Choroid plexus epithelial cell (primary cell): ENCODE results near the gene ASMT.
A peak's percentile ranks its signal among the peaks of the same experiment; 100 is the strongest.
"Not testable (repeated sequence)": the region's sequence is repeated elsewhere in the genome, so short reads cannot be mapped to it uniquely, and the experiment has no call there.

Experiments used
- DNase-seq: peaks from one replicate; pipeline ENCODE4 v3.0.0-alpha.2; 2010; ENCODE audit warnings: low read depth
- H3K4me3 ChIP-seq: 2 replicates; pipeline ENCODE4 v1.5.1; 2011; ENCODE audit warnings: low read depth, mild to moderate bottlenecking, control low read depth, low read length, moderate library complexity
- TF ChIP-seq, protein P1 (sequence below): conservative IDR thresholded peaks from 2 replicates; pipeline ENCODE4 v1.5.1; 2011; ENCODE audit warnings: low read depth, mild to moderate bottlenecking, control low read depth, inconsistent platforms, low read length, moderate library complexity

The ASMT gene, protein sequence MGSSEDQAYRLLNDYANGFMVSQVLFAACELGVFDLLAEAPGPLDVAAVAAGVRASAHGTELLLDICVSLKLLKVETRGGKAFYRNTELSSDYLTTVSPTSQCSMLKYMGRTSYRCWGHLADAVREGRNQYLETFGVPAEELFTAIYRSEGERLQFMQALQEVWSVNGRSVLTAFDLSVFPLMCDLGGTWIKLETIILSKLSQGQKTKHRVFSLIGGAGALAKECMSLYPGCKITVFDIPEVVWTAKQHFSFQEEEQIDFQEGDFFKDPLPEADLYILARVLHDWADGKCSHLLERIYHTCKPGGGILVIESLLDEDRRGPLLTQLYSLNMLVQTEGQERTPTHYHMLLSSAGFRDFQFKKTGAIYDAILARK

DNA sequence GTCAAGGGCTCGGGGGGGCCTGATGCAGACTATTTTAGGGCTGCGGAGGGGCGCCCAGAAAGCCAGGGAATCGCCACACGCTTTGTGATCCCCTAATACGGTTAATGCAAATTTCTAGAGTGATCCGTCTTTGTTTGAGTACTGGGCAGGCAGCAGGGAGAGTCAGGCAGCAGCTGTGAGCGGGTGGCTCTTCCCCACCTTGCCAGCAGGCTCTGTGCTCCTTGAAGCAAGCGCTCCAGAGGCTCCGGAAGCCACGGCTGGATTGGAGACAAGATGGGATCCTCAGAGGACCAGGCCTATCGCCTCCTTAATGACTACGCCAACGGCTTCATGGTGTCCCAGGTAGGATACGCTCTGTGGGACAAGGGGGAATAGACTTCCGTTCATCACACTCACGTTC, at the start of gene ASMT:
TSS of gene ASMT (plus strand) at position 133 of the 400 bp plus-strand sequence. CDS start at position 274, 141 bp downstream.
- no peak within 1 kb of the TSS for H3K4me3 ChIP-seq
- DNase-seq = no peak
- TF ChIP-seq, protein P1, sequence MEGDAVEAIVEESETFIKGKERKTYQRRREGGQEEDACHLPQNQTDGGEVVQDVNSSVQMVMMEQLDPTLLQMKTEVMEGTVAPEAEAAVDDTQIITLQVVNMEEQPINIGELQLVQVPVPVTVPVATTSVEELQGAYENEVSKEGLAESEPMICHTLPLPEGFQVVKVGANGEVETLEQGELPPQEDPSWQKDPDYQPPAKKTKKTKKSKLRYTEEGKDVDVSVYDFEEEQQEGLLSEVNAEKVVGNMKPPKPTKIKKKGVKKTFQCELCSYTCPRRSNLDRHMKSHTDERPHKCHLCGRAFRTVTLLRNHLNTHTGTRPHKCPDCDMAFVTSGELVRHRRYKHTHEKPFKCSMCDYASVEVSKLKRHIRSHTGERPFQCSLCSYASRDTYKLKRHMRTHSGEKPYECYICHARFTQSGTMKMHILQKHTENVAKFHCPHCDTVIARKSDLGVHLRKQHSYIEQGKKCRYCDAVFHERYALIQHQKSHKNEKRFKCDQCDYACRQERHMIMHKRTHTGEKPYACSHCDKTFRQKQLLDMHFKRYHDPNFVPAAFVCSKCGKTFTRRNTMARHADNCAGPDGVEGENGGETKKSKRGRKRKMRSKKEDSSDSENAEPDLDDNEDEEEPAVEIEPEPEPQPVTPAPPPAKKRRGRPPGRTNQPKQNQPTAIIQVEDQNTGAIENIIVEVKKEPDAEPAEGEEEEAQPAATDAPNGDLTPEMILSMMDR = no peak

DNA sequence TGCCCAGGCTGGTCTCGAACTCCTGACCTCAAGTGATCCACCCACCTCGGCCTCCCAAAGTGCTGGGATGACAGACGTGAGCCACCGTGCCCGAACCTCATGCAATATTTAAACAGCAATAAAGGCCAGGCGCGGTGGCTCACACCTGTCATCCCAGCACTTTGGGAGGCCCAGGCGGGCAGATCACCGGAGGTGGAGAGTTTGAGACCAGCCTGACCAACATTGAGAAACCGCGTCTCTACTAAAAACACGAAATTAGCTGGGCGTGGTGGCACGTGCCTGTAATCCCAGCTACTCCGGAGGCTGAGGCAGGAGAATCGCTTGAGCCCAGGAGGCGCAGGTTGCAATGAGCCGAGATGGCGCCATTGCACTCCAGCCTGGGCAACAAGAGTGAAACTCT, 40.7 kb upstream of the ASMT start:
- not testable (repeated sequence) for DNase-seq, H3K4me3 ChIP-seq

DNA sequence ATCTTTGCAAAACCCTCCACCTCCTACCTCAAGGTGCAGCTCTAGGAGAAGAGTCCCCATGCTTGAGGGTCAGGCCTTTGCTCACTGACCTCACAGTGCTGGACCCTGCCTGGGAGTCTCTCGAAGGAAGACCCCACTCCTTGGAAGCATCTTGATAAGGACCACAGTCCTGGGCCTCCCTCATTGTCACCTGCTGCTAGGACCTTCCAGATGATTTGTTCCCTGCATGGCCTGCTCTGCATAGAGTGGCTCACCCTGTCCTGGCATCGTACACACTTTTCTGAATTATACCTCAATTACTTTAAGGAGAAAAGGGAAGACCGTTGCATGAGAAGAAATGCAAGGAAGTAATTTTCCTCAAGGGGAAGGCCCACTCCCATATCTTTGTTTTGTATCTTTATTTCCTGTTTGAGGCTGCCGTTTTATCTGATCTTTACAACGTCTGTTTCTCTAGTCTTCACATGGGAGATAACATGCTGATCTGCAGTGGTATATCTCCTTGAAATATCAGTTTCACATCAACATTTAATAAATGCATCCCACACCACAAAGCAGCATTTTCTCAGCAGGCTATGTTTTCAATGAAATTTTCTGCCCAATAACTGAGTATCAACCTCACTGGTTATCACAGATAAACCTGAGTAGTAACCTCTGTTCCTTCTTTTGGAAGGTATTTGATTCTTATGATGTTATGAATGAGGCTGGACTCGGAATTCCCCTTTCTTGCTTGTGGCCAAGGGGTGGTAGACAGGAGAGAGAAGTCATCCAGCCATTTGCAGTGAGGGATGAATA, 38.5 kb upstream of the ASMT start:
- TF ChIP-seq, protein P1 = no peak
- H3K4me3 ChIP-seq = no peak overlapping the region
- no peak for DNase-seq

DNA sequence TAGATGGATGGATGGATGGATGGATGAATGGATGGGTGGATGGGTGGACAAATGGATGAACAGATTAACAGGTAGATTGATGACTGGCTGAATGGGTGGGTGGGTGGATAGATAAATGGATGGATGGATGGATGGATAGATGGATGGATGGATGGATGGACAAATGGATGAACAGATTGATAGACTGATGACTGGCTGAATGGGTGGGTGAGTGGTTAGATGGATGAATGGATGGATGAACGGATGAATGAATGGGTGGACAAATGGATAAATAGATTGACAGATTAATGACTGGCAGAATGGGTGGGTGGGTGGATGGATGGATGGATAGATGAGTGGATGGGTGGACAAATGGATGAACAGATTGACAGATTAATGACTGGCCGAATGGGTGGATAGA, 37.0 kb upstream of the ASMT start:
- no peak overlapping the region for H3K4me3 ChIP-seq
- no peak for DNase-seq
- TF ChIP-seq, protein P1 = no peak

DNA sequence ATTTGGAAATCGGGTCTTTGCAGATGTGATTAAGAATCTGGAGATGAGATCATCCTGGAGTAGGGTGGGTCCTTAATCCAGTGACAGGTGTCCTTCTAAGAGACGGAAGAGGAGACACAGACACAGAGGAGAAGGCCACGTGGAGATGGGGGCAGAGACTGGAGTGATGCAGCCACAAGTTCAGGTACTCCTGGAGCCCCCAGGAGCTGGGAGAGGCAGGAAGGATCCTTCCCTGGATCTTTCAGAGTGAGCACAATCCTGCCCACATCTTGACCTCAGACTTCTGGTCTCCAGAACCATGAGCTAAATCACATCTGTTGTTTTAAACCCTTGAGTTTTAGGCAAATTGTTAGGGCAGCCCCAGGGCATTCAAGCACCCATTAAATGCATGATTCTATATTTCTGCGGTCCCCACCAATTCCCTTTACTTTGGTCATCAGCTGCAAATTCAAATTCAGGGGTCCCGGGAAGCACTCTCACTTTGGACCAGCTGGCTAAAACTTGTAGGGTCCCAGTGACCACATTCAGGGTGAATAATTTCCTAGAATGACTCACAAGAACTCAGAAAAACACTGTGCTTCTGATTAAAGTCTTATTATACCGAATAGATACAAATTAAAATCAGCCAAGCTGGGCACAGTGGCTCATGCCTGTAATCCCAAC, 36.2 kb upstream of the ASMT start:
- no peak overlapping the region for H3K4me3 ChIP-seq
- TF ChIP-seq, protein P1 = no peak
- no peak for DNase-seq

DNA sequence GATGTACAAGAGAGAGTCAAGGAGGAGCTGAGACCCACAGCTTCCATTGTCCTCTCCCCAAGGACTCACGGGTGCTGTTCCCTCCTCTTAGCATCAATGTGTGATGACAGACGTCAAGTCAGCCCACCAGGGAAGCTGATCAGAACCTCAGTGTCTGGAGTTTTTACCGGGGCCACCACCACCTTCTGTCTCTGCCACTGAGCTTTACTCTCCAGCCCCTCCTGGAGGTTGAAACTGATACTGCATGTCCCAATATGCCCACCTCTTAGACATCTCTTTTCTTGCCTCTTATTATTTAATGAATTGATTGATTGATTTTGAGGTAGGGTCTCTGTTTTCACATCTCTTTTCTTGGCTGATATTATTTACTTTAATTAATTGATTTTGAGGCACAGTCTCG, 33.7 kb upstream of the ASMT start:
- no peak overlapping the region for H3K4me3 ChIP-seq
- TF ChIP-seq, protein P1 = peak; percentile 87
- peak; percentile 66 for DNase-seq
